Uterus (tissue), 4 donors: ENCODE data around the gene RFX8. TPM values are rescaled to one million over a fixed set of nuclear protein-coding genes. Genes with fewer than 3 reads are reported as not detected.

Experiments
- DNase-seq, 2 donors: peaks; one replicate each; pipeline ENCODE4 v3.0.0-alpha.2; 2019 to 2020
- H3K27ac ChIP-seq, 2 donors: fragments of 200-600 bp; sonication (generic); 1 replicate in 1 of 2; 2 replicates in 1 of 2; pipeline ENCODE4 v1.5.1; 2016 to 2018
- H3K27me3 ChIP-seq, 2 donors: fragments of 200-600 bp; sonication (generic); one replicate each; pipeline ENCODE4 v1.5.1; 2018 to 2019; ENCODE audit warnings: control low read depth in 1 of 2
- H3K36me3 ChIP-seq, 2 donors: fragments of 200-600 bp; sonication (generic); one replicate each; pipeline ENCODE4 v1.5.1; 2019; ENCODE audit warnings: control low read depth in 1 of 2
- H3K4me1 ChIP-seq, 2 donors: fragments of 200-600 bp; sonication (generic); one replicate each; pipeline ENCODE4 v1.5.1; 2018 to 2019; ENCODE audit warnings: control low read depth in 1 of 2
- H3K4me3 ChIP-seq, 2 donors: fragments of 200-600 bp; sonication (generic); 1 replicate in 1 of 2; 2 replicates in 1 of 2; pipeline ENCODE4 v1.5.1; 2018 to 2019; ENCODE audit warnings: mild to moderate bottlenecking in 1 of 2
- H3K9me3 ChIP-seq, 2 donors: fragments of 200-600 bp; sonication (generic); one replicate each; pipeline ENCODE4 v1.5.1; 2019; ENCODE audit warnings: control low read depth in 1 of 2
- POLR2A ChIP-seq, 2 donors: fragments of 450-650 bp; IDR thresholded peaks; one replicate each; pipeline ENCODE4 v1.6.1; 2016; ENCODE audit warnings: antibody characterized with exemption in 2 of 2, mild to moderate bottlenecking in 1 of 2, moderate library complexity in 1 of 2
- intact Hi-C: fragments of 100-400 bp; cut with DNase I; formaldehyde crosslinking; loops from one replicate; pipeline ENCODE4 v1.15.1; 2023; ENCODE audit warnings: low total_unique reads
- total RNA-seq, 4 donors: library from RNA; depleted of rRNA in 3 of 4; stranded (reverse); fragments of >200 nt in 3 of 4; gene quantifications; one replicate each; pipeline versions ENCODE4 v1.1.0 to v1.2.4, GENCODE V29; 2014 to 2023
- TF ChIP-seq, protein P1 (sequence below), 4 experiments: fragments of 200-600 bp in 2 of 4; fragments of 450-650 bp in 2 of 4; sonication (generic) in 2 of 4; IDR thresholded peaks; one replicate each; pipeline ENCODE4 v1.5.1; 2016 to 2019; ENCODE audit warnings: antibody characterized with exemption in 4 of 4, mild to moderate bottlenecking in 2 of 4, moderate library complexity in 1 of 4
- donor health status: DM: yes; HTN: yes; CAD: no.

The RFX8 gene
- total RNA-seq, 4 donors from 2014 or later = 0.51 to 1.4 (median 1.1) TPM; not detected in 1

GRCh38 chr2:101362316-101362715, 112.6 kb downstream of the RFX8 start:
- Histone ChIP-seq H3K4me3 (no peak overlapping the region), H3K27ac (no peak overlapping the region), H3K4me1 (no peaks in the 10 kb centered on the region), H3K27me3 (no peaks in the 10 kb centered on the region), H3K36me3 (no peaks in the 10 kb centered on the region), H3K9me3 (no peaks in the 10 kb centered on the region)
- TF ChIP-seq, protein P1, sequence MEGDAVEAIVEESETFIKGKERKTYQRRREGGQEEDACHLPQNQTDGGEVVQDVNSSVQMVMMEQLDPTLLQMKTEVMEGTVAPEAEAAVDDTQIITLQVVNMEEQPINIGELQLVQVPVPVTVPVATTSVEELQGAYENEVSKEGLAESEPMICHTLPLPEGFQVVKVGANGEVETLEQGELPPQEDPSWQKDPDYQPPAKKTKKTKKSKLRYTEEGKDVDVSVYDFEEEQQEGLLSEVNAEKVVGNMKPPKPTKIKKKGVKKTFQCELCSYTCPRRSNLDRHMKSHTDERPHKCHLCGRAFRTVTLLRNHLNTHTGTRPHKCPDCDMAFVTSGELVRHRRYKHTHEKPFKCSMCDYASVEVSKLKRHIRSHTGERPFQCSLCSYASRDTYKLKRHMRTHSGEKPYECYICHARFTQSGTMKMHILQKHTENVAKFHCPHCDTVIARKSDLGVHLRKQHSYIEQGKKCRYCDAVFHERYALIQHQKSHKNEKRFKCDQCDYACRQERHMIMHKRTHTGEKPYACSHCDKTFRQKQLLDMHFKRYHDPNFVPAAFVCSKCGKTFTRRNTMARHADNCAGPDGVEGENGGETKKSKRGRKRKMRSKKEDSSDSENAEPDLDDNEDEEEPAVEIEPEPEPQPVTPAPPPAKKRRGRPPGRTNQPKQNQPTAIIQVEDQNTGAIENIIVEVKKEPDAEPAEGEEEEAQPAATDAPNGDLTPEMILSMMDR (IDR thresholded peaks at IDR 0.05) = no peak
- no peak for TF ChIP-seq POLR2A (IDR thresholded peaks at IDR 0.05)
- DNase-seq = no peak
- intact Hi-C loops = no loop called here

- Histone ChIP-seq H3K4me1 (no peaks in the 10 kb centered on the region), H3K36me3 (no peaks in the 10 kb centered on the region), H3K9me3 (no peaks in the 10 kb centered on the region), H3K27me3 (no peaks in the 10 kb centered on the region), H3K4me3 (no peak overlapping the region), H3K27ac (no peak overlapping the region)
- DNase-seq = no peak
- intact Hi-C loops = no loop called here
- no peak for TF ChIP-seq POLR2A (IDR thresholded peaks at IDR 0.05)
- TF ChIP-seq, protein P1 (IDR thresholded peaks at IDR 0.05) = no peak
Measured at GRCh38 chr2:101361522-101361921, 113.4 kb downstream of the RFX8 start.

DNA sequence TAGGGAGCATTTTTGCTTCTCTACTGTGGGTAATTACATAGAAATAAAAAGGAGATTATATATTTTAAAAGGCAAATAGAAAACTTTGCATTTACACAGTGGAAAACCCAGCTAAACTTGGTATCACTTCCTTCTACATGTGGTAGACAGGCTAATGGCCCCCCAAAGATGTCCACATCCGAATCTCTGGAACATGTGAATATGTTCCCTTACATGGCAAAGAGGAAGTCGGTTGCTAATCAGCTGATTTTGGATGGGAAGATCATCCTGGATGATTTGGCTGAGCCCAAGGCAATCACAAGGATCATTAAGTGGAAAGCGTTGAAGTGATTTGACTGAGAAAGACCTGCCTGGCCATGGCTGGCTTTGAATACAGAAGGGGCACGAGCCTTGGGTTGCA, 113.8 kb downstream of the RFX8 start:
- DNase-seq = no peak
- Histone ChIP-seq H3K4me3 (no peak overlapping the region), H3K4me1 (no peaks in the 10 kb centered on the region), H3K27me3 (no peaks in the 10 kb centered on the region), H3K27ac (no peak overlapping the region), H3K9me3 (no peaks in the 10 kb centered on the region), H3K36me3 (no peaks in the 10 kb centered on the region)
- intact Hi-C loops = no loop called here
- TF ChIP-seq, protein P1 (IDR thresholded peaks at IDR 0.05) = no peak
- no peak for TF ChIP-seq POLR2A (IDR thresholded peaks at IDR 0.05)

DNA sequence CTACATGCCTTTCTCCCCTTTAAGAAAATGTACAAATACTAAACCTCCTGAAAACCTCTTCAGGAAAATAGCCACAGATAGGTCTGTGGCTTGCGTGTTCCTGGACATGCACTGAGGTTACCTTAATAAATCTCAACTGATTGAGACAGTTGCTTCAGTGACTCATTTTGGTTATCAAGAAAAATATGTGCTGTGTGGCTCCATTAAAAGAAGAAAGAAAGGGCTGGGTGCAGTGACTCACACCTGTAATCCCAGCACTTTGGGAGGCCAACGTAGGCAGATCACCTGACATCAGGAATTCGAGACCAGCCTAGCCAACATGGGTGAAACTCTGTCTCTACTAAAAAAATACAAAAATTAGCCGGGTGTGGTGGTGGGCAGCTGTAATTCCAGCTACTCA, 114.7 kb downstream of the RFX8 start:
- H3K4me1 ChIP-seq = no peaks in the 10 kb centered on the region
- TF ChIP-seq, protein P1 (IDR thresholded peaks at IDR 0.05) = no peak
- TF ChIP-seq POLR2A (IDR thresholded peaks at IDR 0.05) = no peak
- DNase-seq = no peak
- intact Hi-C loops = no loop called here
- no peaks in the 10 kb centered on the region for H3K36me3 ChIP-seq
- no peak overlapping the region for H3K27ac ChIP-seq
- H3K4me3 ChIP-seq = no peak overlapping the region
- H3K9me3 ChIP-seq = no peaks in the 10 kb centered on the region
- no peaks in the 10 kb centered on the region for H3K27me3 ChIP-seq

GRCh38 chr2:101359410-101359954, 115.4 kb downstream of the RFX8 start:
- Histone ChIP-seq H3K36me3 (no peaks in the 10 kb centered on the region), H3K4me1 (no peaks in the 10 kb centered on the region), H3K27ac (no peak overlapping the region), H3K27me3 (no peaks in the 10 kb centered on the region), H3K4me3 (no peak overlapping the region), H3K9me3 (no peaks in the 10 kb centered on the region)
- TF ChIP-seq, protein P1 (IDR thresholded peaks at IDR 0.05) = no peak
- no peak for TF ChIP-seq POLR2A (IDR thresholded peaks at IDR 0.05)
- intact Hi-C loops = no loop called here
- DNase-seq = no peak
